Endodermal cell (in vitro differentiated cells): ENCODE results near the gene PRKCI. TPM values are rescaled to one million over a fixed set of nuclear protein-coding genes. Genes with fewer than 3 reads are reported as not detected.

Source experiments
- DNase-seq: peaks from one replicate; pipeline ENCODE4 v3.0.0-alpha.2; 2017
- H3K27ac ChIP-seq: 2 replicates; pipeline ENCODE4 v1.5.1; 2013; ENCODE audit warnings: mild to moderate bottlenecking, low read depth, low read length, moderate library complexity
- H3K27me3 ChIP-seq: 2 replicates; pipeline ENCODE4 v1.6.1; 2013; ENCODE audit warnings: mild to moderate bottlenecking, low read length, moderate library complexity; ENCODE audit not compliant: insufficient read depth, control insufficient read depth, poor library complexity, severe bottlenecking
- H3K36me3 ChIP-seq: 2 replicates; pipeline ENCODE4 v1.7.0; 2013; ENCODE audit warnings: mild to moderate bottlenecking, low read length, moderate library complexity; ENCODE audit not compliant: control insufficient read depth, insufficient read depth
- H3K4me1 ChIP-seq: one replicate; pipeline ENCODE4 v1.7.0; 2013; ENCODE audit warnings: low read length; ENCODE audit not compliant: control insufficient read depth, insufficient read depth
- H3K4me3 ChIP-seq: 2 replicates; pipeline ENCODE4 v1.5.1; 2013; ENCODE audit warnings: mild to moderate bottlenecking, low read length, moderate library complexity
- H3K9ac ChIP-seq: 2 replicates; pipeline ENCODE4 v1.6.1; 2013; ENCODE audit warnings: mild to moderate bottlenecking, low read length, moderate library complexity; ENCODE audit not compliant: poor library complexity, severe bottlenecking; ENCODE audit errors: extremely low read depth
- H3K9me3 ChIP-seq: 2 replicates; pipeline ENCODE4 v1.6.1; 2013; ENCODE audit warnings: mild to moderate bottlenecking, low read length, moderate library complexity; ENCODE audit not compliant: control insufficient read depth
- H3K27ac Mint-ChIP-seq: 2 replicates; pipeline ENCODE4 v1.8.0; 2020; ENCODE audit warnings: mixed read lengths
- H3K27me3 Mint-ChIP-seq: 2 replicates; pipeline ENCODE4 v1.8.0; 2021; ENCODE audit warnings: mild to moderate bottlenecking, mixed read lengths; ENCODE audit not compliant: insufficient read depth
- H3K36me3 Mint-ChIP-seq: 2 replicates; pipeline ENCODE4 v1.8.0; 2020; ENCODE audit warnings: low read depth, mixed read lengths
- H3K4me1 Mint-ChIP-seq: 2 replicates; pipeline ENCODE4 v1.8.0; 2020; ENCODE audit warnings: mixed read lengths
- H3K4me3 Mint-ChIP-seq: 2 replicates; pipeline ENCODE4 v1.8.0; 2020; ENCODE audit warnings: mild to moderate bottlenecking, moderate library complexity, mixed read lengths
- H3K9me3 Mint-ChIP-seq: 2 replicates; pipeline ENCODE4 v1.8.0; 2020; ENCODE audit warnings: mild to moderate bottlenecking, mixed read lengths
- CTCF ChIP-seq: fragments of 200-600 bp; sonication (generic); conservative IDR thresholded peaks from 2 replicates; pipeline ENCODE4 v1.5.0; 2021; ENCODE audit warnings: antibody characterized with exemption, mild to moderate bottlenecking
- WGBS, 2 experiments: methylation state at CpG; one replicate each; pipeline versions ENCODE4 v1.1.5 to v1.1.7; 2013; ENCODE audit warnings: missing lambda C conversion rate in 2 of 2, mixed read lengths in 1 of 2; ENCODE audit not compliant: insufficient coverage in 1 of 2, insufficient read length in 1 of 2; 5-methylcytosine and 5-hydroxymethylcytosine counted together
- total RNA-seq, 2 donors: library from RNA; stranded (reverse); fragmentation: NEBNext Ultra II Directional in 1 of 2; extraction: Animal tissue kit (Norgen Biotek cat#: 25700) in 1 of 2; gene quantifications; 2 replicates in 1 of 2; 3 replicates in 1 of 2; pipeline ENCODE4 v1.2.1, GENCODE V29; 2021

Gene PRKCI
- total RNA-seq, 2 donors from 2014 or later: 81.9 to 103 TPM

GRCh38 chr3:170302008-170302407 is 79.8 kb downstream of the PRKCI start:
- Histone ChIP-seq H3K27me3 (no peaks in the 10 kb centered on the region), H3K27ac (no peak overlapping the region), H3K4me3 (no peak overlapping the region), H3K9me3 (no peaks in the 10 kb centered on the region), H3K4me1 (no peaks in the 10 kb centered on the region), H3K9ac (no peak overlapping the region), H3K36me3 (peaks cover 77% of the 10 kb centered on the region)
- Mint-ChIP-seq H3K27ac (no peak overlapping the region), H3K27me3 (no peaks in the 10 kb centered on the region), H3K9me3 (no peaks in the 10 kb centered on the region), H3K4me3 (no peak overlapping the region), H3K36me3 (peaks cover 24% of the 10 kb centered on the region), H3K4me1 (no peaks in the 10 kb centered on the region)
- DNase-seq: no peak
- no peak for TF ChIP-seq CTCF
- 98 to 100% methylated on average over 1 of the region's 1 CpG for WGBS, 2 experiments

- Mint-ChIP-seq H3K9me3 (no peaks in the 10 kb centered on the region), H3K27me3 (no peaks in the 10 kb centered on the region), H3K36me3 (peaks cover 10% of the 10 kb centered on the region), H3K27ac (no peak overlapping the region), H3K4me3 (no peak overlapping the region), H3K4me1 (peaks cover 7% of the 10 kb centered on the region)
- no peak for TF ChIP-seq CTCF
- peaks cover 44% of the 10 kb centered on the region for H3K36me3 ChIP-seq
- no peak for DNase-seq
- H3K9ac ChIP-seq: no peak overlapping the region
- no peaks in the 10 kb centered on the region for H3K27me3 ChIP-seq
- H3K4me1 ChIP-seq: no peaks in the 10 kb centered on the region
- no peaks in the 10 kb centered on the region for H3K9me3 ChIP-seq
- H3K27ac ChIP-seq: no peak overlapping the region
- WGBS, 2 experiments: 96% methylated on average over 2 of the region's 2 CpGs; no CpG with 5 or more reads in 1 of the 2 experiments
- H3K4me3 ChIP-seq: no peak overlapping the region
Measured at GRCh38 chr3:170306015-170306414, 83.8 kb downstream of the PRKCI start.

- Mint-ChIP-seq H3K27ac (peak overlapping the region; percentile 90), H3K4me1 (peaks cover 7% of the 10 kb centered on the region), H3K36me3 (peaks cover 8% of the 10 kb centered on the region), H3K9me3 (no peaks in the 10 kb centered on the region), H3K4me3 (no peak overlapping the region), H3K27me3 (no peaks in the 10 kb centered on the region)
- no peak for TF ChIP-seq CTCF
- H3K9me3 ChIP-seq: no peaks in the 10 kb centered on the region
- peak overlapping the region; percentile 66 for H3K27ac ChIP-seq
- peaks cover 27% of the 10 kb centered on the region for H3K36me3 ChIP-seq
- H3K4me1 ChIP-seq: no peaks in the 10 kb centered on the region
- H3K4me3 ChIP-seq: peak overlapping the region; percentile 23
- H3K9ac ChIP-seq: peak overlapping the region; percentile 30
- DNase-seq: peak; percentile 50
- no peaks in the 10 kb centered on the region for H3K27me3 ChIP-seq
- WGBS, 2 experiments: 83 to 91% methylated on average over 7 to 11 of the region's 11 CpGs
Measured at GRCh38 chr3:170307671-170308405, 85.6 kb downstream of the PRKCI start.
